SIG-M5 (cell line): ENCODE data around the gene SPARCL1.
"Not testable (repeated sequence)": the region's sequence is repeated elsewhere in the genome, so short reads cannot be mapped to it uniquely, and the experiment has no call there.

Source experiments
- DNase-seq: peaks from one replicate; lab custom pipeline; 2025; lab: John Stamatoyannopoulos, UW

SPARCL1 gene

GRCh38 chr4:87444741-87445140, 84.4 kb downstream of the SPARCL1 start:
- DNase-seq = no peak

DNA sequence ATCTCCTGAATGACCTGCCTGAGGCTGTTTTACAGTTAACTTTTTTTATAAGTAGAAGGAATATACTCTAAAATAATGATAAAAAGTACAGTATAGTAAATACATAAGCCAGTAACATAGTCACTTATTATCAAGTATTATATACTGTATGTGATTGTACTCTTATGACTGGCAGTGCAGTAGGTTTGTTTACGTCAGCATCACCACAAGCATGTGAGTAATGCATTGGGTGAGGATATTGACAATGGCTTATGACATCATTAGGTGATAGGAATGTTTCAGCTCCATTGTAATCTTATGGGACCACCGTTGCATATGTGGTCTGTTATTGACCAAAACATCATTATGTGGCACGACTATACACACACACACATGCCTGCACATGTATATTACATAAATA, 86.3 kb downstream of the SPARCL1 start:
- DNase-seq = no peak

DNA sequence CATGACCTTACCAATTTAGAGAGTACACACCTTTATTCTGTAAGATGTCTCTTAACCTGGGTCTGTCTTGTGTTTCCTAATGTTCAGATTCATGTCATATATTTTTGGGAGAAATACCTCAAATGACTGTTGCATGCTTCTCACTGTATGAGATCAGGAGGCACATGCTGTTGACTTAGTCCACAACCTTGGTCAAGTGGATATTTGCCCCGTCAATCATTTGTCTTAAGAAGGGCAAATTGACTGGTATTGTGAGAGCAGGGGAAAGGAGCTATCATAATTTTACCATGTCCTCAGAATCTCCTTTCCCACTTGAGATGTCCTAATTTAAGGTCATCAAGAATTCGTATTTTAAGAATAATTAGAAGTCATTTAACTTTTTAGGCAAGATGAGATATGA, 95.8 kb downstream of the SPARCL1 start:
- no peak for DNase-seq

- DNase-seq = no peak
These were observed 99.1 kb downstream of the SPARCL1 start for GRCh38 chr4:87430038-87430437.

- DNase-seq = no peak
These were observed 100.2 kb downstream of the SPARCL1 start for GRCh38 chr4:87428979-87429378.

DNA sequence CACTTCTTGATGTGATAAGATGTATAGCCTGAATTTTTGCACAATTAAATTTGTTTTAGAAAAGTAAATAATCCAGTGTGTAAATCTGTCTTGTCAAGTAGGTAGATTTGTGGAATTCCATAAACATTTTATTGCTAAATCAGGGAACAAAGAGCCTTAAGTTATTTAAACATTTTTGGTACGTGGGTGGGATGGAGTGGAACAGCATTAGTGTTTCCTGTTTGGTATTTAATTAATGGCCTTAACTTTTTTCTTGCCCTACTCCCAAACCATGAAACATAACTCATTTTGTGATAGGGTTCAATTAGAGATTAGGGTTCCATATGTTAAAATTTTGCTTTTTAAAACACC, 101.7 kb downstream of the SPARCL1 start:
- DNase-seq = no peak

GRCh38 chr4:87426865-87427517, 102.2 kb downstream of the SPARCL1 start:
- DNase-seq = no peak

- DNase-seq = no peak
These were observed 103.5 kb downstream of the SPARCL1 start for GRCh38 chr4:87425711-87426110.

DNA sequence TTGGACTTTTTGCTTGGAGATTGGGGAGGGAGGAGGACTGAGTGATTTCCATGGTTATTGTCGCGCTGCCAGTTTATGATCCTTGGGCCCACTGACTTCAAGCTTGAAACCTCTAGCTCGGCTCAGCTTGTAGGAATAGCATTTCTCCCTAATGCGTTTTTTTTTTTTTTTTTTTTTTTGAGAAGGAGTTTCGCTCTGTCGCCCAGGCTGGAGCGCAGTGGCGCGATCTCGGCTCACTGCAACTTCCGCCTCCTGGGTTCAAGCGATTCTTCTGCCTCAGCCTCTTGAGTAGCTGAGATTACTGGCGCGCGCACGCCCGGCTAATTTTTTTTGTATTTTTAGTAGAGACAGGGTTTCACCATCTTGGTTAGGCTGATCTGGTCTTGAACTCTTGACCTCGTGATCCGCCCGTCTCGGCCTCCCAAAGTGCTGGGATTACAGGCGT, 105.1 kb downstream of the SPARCL1 start:
- DNase-seq = not testable (repeated sequence)
